HG02759 (cell line): ENCODE data around the gene RFXANK.
A peak's percentile ranks its signal among the peaks of the same experiment; 100 is the strongest.
"Not testable (repeated sequence)": the region's sequence is repeated elsewhere in the genome, so short reads cannot be mapped to it uniquely, and the experiment has no call there.

ENCODE experiments used
- ATAC-seq: cut with Tn5 transposase; IDR thresholded peaks from one replicate; pipeline ENCODE4 v1.9.1; 2021; ENCODE audit warnings: mild to moderate bottlenecking, moderate library complexity; ENCODE audit not compliant: unreplicated experiment

The RFXANK gene, protein sequence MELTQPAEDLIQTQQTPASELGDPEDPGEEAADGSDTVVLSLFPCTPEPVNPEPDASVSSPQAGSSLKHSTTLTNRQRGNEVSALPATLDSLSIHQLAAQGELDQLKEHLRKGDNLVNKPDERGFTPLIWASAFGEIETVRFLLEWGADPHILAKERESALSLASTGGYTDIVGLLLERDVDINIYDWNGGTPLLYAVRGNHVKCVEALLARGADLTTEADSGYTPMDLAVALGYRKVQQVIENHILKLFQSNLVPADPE

DNA sequence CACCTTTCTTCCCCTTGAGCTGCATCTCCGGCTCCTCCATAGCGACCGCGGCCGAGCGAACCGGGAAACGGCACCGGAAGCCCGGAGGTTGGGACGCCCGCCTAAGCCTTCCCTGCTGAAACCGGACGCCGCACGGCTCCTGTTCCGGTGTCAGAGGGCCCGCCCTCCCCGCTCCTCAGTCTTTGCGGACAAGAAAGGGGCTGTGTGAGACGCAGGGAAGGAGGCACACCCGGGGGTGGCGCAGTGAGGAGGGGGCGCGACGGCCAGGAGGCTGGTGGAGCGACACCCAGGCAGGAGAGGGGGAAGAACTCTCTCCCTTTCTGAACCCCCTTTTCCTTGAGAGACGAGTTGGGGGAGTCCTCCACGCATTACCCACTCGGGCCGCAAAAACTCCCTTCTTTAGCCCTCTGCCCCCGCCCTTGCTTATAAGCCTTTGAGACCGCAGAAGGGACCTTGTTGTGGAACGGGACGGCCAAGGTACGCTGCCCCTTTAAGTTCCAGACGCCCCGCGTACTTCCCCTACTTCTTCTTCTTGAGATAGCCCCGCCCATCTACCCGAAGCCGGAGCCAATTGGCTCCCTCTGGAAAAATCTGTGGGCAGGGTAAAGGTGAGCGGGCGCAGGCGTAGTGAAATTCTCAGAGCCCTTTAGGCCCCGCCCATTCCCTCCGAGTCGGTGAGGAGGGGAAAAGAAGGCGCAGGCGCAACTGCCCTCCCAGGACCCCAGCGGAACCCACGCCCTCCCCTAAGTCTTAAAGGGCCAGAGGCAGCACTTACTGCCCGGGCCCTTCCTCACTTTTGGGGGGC is at the start of gene RFXANK, which contains the start of gene BORCS8:
RFXANK (plus strand) TSS at position 181 of the 805 bp plus-strand sequence. CDS start 1,689 bp downstream, outside the sequence.
BORCS8 (minus strand) TSS at position 75 of the 805 bp plus-strand sequence; CDS start at position 40, 35 bp downstream.
- peak; percentile 87 for ATAC-seq

DNA sequence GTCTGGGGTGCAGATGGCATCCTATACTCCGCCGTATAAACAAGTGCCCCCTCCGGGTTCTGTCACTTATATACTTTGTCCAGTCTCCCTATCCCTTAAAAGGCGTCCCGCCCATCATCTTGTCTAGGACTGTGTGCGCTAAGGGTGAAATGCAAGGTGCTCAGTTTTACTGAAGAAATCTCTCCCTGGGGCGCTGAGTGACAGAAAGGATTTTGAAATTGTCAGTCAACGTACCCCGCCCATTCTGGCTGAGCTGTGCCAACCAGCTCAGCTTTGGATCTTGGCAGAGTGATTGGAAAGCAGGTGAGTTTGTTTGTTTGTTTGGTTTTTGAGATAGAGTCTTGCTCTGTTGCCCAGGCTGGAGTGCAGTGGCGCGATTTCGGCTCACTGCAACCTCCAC is 49.7 kb upstream of the RFXANK start:
- no peak for ATAC-seq

DNA sequence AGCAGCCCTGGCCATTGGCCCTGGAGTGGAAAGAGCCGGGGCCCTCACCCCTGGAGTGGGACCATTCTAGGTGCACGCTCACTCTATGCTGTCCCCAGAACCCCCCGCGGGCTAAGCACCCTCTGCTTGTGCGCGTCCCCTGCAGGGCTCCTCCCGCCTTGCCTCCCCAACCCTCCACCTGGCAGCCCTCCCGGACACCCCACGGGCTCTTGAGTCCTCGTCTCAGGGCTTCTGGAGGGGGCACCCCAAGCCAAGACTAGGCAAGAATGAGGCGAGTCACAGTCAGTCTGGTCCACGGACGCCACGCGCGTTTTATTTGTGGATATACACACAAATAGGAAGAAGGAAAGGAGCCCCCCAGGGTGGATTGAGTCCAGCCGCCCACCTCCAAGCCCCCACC is 46.8 kb upstream of the RFXANK start:
- ATAC-seq = no peak

DNA sequence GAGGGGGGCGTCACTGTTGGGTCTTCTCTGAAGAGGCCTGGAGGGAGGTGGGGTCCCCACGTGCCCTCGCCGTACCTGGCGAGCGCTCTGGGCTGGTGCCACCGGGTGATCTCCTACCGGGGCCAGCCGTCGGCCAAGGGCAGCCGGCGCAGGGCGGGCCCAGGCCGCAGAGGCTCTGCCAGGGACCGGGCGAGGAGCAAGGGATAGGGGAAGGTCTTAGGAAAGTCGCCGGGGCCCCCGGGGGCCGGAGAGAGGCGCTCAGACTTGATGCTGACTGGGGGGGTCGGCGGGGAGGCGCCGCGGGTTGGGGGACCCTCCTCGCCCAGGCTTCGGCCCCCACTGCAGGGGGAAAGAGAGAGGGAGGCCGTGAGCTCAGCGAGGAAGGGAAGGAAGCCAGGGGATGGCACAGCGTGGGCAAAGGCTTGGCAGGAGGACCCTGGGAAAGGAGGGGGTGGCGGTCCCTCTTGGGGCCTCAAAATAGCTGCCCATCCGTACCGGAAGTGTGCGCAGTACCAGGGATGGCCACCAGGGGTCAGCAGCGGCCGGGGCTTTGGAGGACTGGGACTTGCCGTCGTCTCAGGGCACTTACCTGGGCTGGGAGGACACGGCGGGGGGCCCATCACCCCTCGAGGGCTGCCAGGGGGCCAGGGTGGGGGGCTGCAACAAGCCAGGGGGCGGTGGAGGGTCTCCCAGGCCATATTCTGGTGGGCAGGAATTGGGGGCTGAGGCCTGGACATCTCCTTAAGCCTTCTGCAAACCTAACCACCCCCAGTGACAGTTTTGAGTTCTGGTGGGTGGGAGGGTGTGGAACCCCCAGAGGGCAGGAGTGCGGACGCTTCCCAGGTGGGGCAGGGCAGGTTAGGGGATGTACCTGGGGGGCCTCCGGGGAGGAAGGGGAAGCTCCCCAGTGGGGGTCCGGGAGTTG is 46.1 kb upstream of the RFXANK start:
- ATAC-seq = no peak

DNA sequence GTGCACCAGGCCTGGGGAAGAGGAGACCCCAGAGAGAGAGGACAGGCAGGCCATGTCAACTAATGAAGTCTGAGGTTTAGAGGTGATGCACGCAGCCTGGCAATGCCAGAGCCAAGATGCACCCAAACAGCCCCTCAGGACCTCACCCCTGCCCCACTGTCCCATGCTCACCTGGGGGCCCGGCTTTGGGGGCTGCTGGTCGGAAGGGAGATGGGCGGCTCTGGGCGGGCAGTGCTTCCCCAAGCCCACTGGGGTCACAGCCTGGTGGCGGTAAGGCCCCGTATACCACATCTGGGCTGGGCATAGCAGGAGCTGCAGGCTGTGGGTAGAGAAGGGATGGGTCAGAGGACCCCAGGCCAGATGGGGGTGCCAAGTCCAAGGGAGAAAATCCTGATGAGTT is 45.2 kb upstream of the RFXANK start:
- no peak for ATAC-seq

DNA sequence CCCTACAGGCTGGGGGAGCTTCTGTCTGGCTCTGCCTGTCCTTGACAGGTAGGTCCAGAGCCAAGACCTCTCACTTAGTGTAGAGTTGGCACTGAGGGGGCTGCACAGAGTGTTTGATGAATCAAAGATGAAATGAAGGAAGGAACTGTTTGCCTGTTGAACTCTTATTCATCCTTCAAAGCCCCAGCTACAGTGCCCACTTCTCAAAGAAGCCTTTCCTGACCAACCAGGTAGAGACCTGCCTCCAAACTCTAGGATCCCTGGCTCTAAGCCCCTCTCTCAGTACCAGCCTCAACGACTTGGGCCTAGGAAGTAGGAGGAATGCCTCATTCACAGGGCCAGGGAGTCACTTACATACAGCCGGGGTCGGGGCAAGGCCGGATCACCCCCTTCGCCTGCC is 44.7 kb upstream of the RFXANK start:
- no peak for ATAC-seq

DNA sequence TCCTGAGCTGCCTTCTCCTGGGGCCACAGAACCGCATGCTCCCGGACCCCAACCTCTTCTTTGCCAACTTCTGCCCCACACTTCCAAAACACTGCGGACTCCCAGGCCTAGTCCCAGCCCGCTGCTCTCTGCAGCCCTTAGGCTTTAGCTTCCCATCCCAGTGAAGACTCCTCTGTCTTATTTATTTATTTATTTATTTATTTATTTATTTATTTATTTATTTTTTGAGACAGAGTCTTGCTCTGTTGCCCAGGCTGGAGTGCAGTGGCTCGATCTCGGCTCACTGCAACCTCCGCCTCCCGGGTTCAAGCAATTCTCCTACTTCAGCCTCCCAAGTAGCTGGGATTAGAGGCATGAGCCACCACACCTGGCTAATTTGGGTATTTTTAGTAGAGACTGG is 43.6 kb upstream of the RFXANK start:
- ATAC-seq = not testable (repeated sequence)

DNA sequence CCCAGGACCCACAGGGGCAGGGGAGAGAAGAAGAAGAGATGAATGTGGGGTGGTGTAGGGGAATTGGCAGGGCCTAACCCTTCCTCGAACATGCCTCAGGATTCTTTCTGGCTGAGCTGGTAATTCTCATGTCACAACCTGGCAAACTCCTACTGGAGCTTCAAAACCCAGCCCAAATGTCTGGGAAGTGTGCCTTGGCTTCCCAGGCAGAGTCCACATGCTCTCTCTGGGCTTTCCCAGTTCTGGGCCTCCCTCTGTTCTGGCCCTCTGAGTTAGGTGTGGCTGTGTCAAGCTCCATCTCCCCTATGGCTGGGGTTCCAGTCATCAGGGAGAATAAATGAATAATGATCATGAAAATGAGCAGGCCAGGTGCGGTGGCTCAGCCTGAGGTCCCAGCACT is 42.6 kb upstream of the RFXANK start:
- no peak for ATAC-seq

DNA sequence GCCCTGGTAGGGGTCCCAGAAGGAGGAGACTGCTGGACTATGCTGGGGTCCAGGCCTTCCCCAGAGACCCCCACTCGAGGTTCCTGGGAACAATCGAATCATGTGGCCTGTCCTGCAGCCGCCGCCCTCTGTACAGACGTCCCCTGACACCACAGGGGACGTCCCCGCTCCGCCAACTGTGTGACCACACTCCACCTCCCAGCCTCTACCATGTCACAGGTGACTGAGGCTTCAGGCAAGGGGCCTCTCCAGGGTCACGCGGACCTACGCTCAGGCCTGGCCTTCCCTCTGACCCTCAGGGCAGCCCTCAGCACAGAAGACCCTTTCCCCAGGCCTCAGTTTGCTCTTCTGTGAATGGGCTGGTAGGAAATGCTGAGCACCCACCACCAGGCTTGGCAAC is 40.6 kb upstream of the RFXANK start:
- peak; percentile 65 for ATAC-seq

DNA sequence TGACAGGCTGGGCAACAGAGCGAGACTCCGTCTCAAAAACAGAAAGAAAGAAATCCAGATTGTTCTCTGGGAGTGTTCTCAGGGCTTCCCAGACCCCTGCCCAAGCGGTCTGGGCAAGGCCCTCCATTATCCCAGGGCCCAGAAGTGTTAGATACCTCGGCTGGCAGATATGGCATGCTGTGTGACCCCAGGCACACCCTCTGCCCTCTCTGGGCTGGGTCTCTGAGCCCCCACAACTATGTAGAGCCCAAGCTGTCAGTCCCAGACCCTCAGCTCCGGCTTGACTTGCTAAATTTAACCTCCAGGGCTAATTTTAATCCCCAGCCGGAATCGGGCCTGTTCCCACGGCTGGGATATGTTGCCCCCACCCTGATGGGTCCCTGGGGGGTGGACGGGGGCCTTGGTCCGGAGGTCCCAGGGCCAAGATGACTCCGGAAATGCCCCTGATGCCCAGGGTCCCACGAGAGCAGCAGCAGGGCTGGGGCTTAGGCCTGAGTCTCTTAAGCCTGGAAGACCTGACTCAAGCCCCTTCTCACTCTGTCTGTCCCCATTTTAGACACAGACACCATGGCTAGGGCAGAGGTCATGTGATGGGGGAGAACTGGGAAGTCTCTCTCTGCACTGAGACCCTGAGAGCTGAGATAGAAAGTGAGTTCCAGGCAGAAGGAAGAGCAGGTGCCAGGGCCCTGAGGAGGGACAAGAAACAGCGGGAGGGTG is 39.2 kb upstream of the RFXANK start:
- no peak for ATAC-seq

DNA sequence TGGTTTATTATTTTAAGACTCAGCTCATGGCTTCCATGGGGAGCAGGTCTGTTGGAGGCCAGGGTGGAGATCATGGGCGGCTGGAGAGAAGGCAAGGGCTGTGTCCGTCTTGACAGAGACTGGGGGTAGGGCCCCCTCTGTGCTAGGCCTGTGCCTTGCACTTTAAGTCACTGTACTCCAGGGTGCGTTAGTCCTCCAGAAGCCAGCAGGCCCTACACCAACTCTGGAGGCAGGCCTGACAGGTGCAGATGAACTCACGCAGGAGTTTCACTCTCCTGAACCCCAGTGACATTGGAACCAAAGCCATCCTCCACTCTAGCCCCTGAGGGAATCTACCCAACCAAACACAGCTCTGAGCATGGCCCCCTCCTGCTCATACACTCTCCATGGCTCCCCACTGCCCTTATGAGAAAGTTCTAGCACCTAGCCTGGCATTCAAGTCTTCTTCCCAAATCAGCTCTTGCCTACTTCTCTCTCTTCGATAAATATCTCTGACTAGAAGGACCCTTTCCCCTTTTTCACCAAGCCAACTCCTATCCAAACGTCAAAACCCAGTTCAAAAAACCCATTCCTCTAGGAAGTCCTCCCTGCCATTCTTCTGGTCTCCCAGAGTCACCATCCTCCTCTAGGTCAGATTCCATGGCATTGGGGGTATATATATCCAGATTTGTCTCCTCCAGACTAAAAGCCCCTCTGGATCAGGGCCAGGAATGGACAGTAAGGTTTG is 37.1 kb upstream of the RFXANK start:
- ATAC-seq = no peak

DNA sequence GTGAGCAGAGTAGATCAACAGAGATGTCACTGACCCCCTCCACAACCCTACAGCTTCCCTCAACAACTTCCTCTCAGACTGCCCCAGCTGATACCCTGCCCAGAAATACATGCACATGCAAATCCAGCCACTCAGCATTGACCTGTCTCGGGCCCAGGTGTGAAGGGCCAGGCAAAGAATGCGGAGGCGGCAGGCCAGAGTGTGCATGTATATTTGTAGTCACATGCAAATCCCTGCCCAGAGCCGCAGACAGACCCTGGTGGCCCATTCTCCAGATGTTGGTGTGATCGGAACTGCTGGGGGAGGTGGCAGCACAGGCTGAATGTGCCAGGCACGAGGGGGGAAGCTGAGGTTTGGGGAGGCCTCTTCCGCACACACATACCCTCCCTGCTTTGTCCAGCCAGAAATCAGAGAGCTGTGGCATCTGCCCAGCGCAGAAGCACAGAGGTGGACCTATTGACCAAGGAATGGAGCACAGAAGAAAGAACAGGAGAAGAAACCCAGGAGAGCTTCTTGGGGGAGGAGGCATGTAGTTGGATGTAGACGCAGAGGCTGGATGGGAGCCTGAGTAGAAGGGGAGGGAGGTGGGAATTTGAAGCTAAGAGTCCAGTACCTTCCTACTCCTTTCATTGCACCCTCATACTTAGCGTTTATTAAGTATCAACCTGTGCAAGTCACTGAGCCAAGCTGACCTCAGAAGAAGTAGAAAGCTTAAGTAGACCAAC is 36.4 kb upstream of the RFXANK start:
- ATAC-seq = peak; percentile 72

DNA sequence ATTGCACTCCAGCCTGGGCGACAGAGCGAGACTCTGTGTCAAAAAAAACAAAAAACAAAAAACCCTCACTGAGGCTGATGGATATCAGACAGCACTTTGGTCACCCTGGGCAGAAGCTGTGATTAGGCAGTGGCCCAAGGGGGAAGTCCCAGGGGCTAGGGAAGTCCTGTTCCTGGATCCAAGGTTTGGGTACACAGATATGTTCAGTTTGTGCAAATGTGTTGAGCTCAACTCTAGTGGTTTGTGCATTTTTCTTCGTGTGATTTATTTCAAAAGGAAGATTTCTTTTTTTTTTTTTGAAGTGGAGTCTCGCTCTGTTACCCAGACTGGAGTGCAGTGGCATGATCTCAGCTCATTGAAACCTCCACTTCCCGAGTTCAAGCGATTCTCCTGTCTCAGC is 34.2 kb upstream of the RFXANK start:
- no peak for ATAC-seq

DNA sequence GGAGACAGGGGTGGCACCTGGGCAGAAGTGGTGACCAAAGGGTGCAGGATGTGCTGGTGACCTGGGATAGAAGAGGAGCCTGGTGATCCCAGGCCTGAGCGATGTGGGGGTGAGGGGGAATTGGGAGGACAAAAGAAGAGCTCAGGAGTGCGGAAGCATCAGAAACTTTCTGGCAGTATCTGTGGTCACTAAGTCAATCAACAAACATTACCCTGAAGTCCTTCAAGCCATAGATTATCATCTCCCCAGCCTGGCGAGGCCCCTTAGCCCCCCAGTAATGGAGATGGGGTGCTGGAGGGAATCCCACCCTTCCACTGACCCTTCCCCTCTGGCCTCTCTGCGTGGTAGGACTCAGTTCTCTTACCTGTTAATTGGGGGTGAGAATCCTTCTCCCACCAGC is 32.5 kb upstream of the RFXANK start:
- no peak for ATAC-seq

DNA sequence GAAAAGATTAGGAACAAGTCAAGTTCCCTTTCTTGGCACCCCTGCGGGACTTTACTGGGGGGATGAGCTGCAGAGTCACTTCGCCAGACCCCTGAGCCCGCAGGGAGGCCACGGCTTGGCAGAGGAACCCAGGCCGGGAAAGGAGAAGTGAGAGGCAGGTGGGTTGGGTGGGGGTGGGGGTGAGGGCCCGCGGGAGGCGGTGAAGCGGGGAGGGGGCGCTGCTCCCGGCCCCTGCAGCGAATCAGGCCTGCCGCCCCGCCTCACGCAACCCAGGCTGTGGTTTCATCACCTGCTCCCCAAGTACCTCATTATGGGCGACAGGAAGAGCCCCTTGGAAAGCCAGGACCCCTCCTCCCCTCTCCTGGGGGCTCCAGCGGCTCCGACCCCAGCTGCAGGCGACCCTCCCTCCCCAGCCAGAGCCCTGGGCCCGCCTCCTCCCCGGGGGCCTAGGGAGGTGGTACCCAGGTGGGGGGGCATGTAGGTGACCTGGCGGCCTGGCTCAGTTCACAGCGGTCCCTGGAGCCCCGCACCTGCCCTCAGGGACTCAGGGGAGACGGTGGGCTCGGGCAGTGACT is 31.5 kb upstream of the RFXANK start:
- ATAC-seq = peak; percentile 50

DNA sequence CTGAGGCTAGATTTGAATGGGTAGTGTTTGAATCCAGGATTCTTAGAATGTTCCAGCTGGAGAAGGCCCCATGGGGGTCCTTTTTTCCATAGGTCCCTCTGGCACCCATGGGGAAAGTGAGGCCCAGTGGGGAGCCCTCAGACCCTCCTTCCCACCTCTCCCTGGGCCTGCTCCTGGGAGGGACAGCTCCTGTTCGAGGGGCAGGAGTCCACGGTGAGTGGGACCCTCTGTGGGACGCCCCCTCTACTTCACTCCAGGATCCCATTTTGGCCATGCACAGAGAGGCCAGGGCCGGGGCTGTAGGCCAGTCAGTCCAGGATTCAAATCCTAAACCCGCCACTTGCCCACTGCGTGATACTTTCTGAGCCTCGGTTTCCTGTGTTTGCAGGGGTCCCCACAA is 29.6 kb upstream of the RFXANK start:
- no peak for ATAC-seq

DNA sequence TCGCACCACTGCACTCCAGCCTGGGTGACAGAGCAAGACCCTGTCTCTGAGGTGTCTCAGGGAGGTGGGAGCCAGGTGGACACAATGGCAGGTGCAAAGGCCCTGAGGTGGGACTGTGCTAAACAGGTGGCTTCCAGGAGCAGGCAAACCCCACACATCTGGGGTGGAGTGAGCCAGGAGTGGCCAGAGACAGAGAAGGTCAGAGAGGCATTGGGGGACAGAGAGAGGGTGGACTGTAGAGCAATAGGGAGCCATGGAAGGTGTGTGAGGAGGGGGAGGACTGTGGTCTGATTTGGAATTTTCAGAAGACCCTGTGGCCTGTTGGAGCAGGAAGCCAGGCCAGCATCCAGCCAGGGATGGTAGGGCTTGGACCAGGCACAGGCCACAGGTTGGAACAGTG is 26.7 kb upstream of the RFXANK start:
- ATAC-seq = no peak

DNA sequence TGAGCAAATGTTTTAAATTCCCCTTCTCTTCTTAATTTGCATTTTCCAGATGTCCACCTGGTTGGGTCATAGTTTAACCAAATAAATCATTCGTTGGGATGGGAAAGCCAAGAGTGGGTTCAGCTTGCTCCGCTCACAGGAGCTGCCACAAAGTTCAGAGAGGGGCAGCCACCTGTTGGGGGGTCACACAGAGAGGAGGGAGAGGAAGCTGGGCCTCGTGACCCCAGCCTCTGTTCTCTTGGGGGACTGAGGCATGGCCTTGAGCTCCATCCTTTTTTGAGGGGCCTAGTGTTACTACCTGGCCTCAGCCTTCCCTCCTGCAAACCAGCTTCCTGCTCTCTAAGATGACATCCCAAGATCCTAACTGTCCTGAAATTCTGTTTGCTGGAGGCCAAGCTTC is 24.4 kb upstream of the RFXANK start:
- ATAC-seq = no peak
